Uterus (tissue), 2 donors: Measurements from ENCODE around the gene TSPAN19.

Experiments
- POLR2A ChIP-seq, 2 donors: fragments of 450-650 bp; IDR thresholded peaks; one replicate each; pipeline ENCODE4 v1.6.1; 2016; ENCODE audit warnings: antibody characterized with exemption in 2 of 2, mild to moderate bottlenecking in 1 of 2, moderate library complexity in 1 of 2
- TF ChIP-seq, protein P1 (sequence below), 4 experiments: fragments of 200-600 bp in 2 of 4; fragments of 450-650 bp in 2 of 4; sonication (generic) in 2 of 4; IDR thresholded peaks; one replicate each; pipeline ENCODE4 v1.5.1; 2016 to 2019; ENCODE audit warnings: antibody characterized with exemption in 4 of 4, mild to moderate bottlenecking in 2 of 4, moderate library complexity in 1 of 4

DNA sequence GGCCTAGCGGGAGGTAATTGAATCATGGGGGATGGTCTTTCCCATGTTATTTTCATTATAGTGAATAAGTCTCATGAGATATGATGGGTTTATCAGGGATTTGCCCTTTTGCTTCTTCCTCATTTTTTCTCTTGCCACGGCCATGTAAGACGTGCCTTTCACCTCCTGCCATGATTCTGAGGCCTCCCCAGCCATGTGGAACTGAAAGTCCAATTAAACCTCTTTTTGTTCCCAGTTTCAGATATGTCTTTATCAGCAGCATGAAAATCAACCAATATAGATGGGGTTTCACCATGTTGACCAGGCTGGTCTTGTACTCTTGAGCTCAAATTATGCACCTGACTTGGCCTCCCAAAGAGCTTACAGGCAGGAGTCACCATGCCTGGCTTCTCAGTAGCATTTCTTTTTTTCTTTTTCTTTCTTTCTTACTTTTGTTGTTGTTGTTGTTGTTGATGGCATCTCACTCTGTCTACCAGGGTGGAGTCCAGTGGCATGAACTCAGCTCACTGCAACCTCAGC is 33.2 kb downstream of the TSPAN19 start:
- TF ChIP-seq, protein P1, sequence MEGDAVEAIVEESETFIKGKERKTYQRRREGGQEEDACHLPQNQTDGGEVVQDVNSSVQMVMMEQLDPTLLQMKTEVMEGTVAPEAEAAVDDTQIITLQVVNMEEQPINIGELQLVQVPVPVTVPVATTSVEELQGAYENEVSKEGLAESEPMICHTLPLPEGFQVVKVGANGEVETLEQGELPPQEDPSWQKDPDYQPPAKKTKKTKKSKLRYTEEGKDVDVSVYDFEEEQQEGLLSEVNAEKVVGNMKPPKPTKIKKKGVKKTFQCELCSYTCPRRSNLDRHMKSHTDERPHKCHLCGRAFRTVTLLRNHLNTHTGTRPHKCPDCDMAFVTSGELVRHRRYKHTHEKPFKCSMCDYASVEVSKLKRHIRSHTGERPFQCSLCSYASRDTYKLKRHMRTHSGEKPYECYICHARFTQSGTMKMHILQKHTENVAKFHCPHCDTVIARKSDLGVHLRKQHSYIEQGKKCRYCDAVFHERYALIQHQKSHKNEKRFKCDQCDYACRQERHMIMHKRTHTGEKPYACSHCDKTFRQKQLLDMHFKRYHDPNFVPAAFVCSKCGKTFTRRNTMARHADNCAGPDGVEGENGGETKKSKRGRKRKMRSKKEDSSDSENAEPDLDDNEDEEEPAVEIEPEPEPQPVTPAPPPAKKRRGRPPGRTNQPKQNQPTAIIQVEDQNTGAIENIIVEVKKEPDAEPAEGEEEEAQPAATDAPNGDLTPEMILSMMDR (IDR thresholded peaks at IDR 0.05), result no peak
- TF ChIP-seq POLR2A (IDR thresholded peaks at IDR 0.05), result no peak
